ENCODE data around the gene KAT14. TPM values are rescaled to one million over a fixed set of nuclear protein-coding genes. Genes with fewer than 3 reads are reported as not detected.
"Not testable (repeated sequence)": the region's sequence is repeated elsewhere in the genome, so short reads cannot be mapped to it uniquely, and the experiment has no call there.

Gene KAT14
- total RNA-seq = 10 to 100 TPM; 12.6 to 21.7 (median 17.9) TPM
- 1 to 10 TPM; 7.6 to 9.1 (median 7.8) TPM for polyA plus RNA-seq

- peak within 1 kb of the TSS; percentile 91 to 93 (median 92) for H3K27ac ChIP-seq
- WGBS, 2 donors = 0% methylated on average over 87 of the region's 87 CpGs
- H3K4me3 ChIP-seq = peak within 1 kb of the TSS; percentile 62 to 83 (median 78)
- TF ChIP-seq POLR2A (IDR thresholded peaks at IDR 0.05) = peak; percentile 38 to 47
- no peak for TF ChIP-seq CTCF (IDR thresholded peaks at IDR 0.05)
- TF ChIP-seq POLR2AphosphoS5 (IDR thresholded peaks at IDR 0.05) = peak; percentile 47 to 88 (median 71)
- no peaks in the 10 kb centered on the region for H3K9me3 ChIP-seq
- peaks cover 0 to 6% (median 4%) of the 10 kb centered on the region in 4 donors for H3K36me3 ChIP-seq
- peak; percentile 93 for DNase-seq
- intact Hi-C loops (cut with DNase I) = loop anchor here (5.0 to 10.0 kb wide), 4 partner anchors 150 to 633 kb away; partner anchors contain the start of genes DZANK1, MGME1, POLR3F and SNX5
- peaks cover 0 to 37% (median 30%) of the 10 kb centered on the region in 4 donors for H3K4me1 ChIP-seq
- H3K27me3 ChIP-seq = no peaks in the 10 kb centered on the region
Measured at GRCh38 chr20:18137412-18138265, at the start of gene KAT14, which contains the start of gene PET117. Gene KAT14 (plus strand): TSS chr20:18137863. CDS start chr20:18142661, 4,798 bp downstream. Gene PET117 (plus strand): TSS chr20:18137863. CDS start chr20:18137956, 93 bp downstream.

GRCh38 chr20:18088298-18088697 lies 49.4 kb upstream of the KAT14 start:
- H3K27me3 ChIP-seq; H3K4me1 ChIP-seq; H3K27ac ChIP-seq; H3K36me3 ChIP-seq; intact Hi-C loops (cut with DNase I); H3K4me3 ChIP-seq; DNase-seq; H3K9me3 ChIP-seq: not testable (repeated sequence)
- WGBS, 2 donors = 73 to 95% methylated on average over 3 of the region's 3 CpGs

- intact Hi-C loops (cut with DNase I); H3K4me1 ChIP-seq; H3K4me3 ChIP-seq; H3K27me3 ChIP-seq; H3K27ac ChIP-seq; H3K9me3 ChIP-seq; DNase-seq; H3K36me3 ChIP-seq: not testable (repeated sequence)
- 95 to 96% methylated on average over 11 of the region's 11 CpGs for WGBS, 2 donors
Measured at GRCh38 chr20:18088841-18089240, 48.8 kb upstream of the KAT14 start.

GRCh38 chr20:18090044-18090443 lies 47.6 kb upstream of the KAT14 start:
- H3K36me3 ChIP-seq = no peaks in the 10 kb centered on the region
- no peaks in the 10 kb centered on the region for H3K9me3 ChIP-seq
- no peak for DNase-seq
- H3K27ac ChIP-seq = no peak overlapping the region
- H3K27me3 ChIP-seq = no peaks in the 10 kb centered on the region
- H3K4me1 ChIP-seq = no peaks in the 10 kb centered on the region
- no peak overlapping the region for H3K4me3 ChIP-seq
- intact Hi-C loops (cut with DNase I) = no loop called here
- WGBS, 2 donors = 62 to 67% methylated on average over 3 of the region's 3 CpGs
- TF ChIP-seq CTCF (IDR thresholded peaks at IDR 0.05) (no peak), EP300 (IDR thresholded peaks at IDR 0.05) (no peak), POLR2AphosphoS5 (IDR thresholded peaks at IDR 0.05) (no peak), POLR2A (IDR thresholded peaks at IDR 0.05) (no peak)

GRCh38 chr20:18090477-18090876 lies 47.2 kb upstream of the KAT14 start:
- no peak overlapping the region for H3K4me3 ChIP-seq
- H3K27me3 ChIP-seq = no peaks in the 10 kb centered on the region
- no peak for DNase-seq
- no peaks in the 10 kb centered on the region for H3K36me3 ChIP-seq
- H3K9me3 ChIP-seq = no peaks in the 10 kb centered on the region
- intact Hi-C loops (cut with DNase I) = no loop called here
- no peak overlapping the region for H3K27ac ChIP-seq
- H3K4me1 ChIP-seq = no peaks in the 10 kb centered on the region
- TF ChIP-seq POLR2AphosphoS5 (IDR thresholded peaks at IDR 0.05) = no peak
- TF ChIP-seq EP300 (IDR thresholded peaks at IDR 0.05) = no peak
- TF ChIP-seq CTCF (IDR thresholded peaks at IDR 0.05) = no peak
- no peak for TF ChIP-seq POLR2A (IDR thresholded peaks at IDR 0.05)
- WGBS, 2 donors = 93 to 95% methylated on average over 10 of the region's 10 CpGs

Data from sigmoid colon (tissue), 7 donors.